GM12874 (cell line): ENCODE measurements around the gene MDK.

Source experiments
- TF ChIP-seq, protein P1 (sequence below): IDR thresholded peaks from 2 replicates; pipeline ENCODE4 v1.5.1; 2011; ENCODE audit warnings: low read depth, mild to moderate bottlenecking, control low read depth, low read length, moderate library complexity; ENCODE audit not compliant: insufficient read depth

Gene MDK

DNA sequence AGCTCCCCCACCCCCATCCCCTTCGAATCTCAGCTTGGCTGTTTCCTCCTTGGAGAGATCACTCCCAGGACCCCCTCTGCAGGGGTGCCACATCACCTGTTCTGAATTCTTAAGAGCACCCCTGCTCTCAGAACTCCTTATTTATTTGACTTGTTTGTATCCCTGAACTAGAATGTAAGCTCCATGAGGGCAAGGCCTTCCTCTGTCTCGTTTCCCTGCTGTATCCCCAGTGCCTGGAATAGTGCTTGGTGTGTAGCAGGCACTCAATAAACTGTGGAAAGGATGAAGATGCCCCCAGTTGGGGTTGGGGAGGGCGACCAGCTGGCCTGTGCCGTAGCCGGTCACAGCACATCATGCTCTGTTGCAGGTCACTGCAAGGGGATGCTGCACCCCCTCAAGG, 3.6 kb upstream of the MDK start:
- TF ChIP-seq, protein P1, sequence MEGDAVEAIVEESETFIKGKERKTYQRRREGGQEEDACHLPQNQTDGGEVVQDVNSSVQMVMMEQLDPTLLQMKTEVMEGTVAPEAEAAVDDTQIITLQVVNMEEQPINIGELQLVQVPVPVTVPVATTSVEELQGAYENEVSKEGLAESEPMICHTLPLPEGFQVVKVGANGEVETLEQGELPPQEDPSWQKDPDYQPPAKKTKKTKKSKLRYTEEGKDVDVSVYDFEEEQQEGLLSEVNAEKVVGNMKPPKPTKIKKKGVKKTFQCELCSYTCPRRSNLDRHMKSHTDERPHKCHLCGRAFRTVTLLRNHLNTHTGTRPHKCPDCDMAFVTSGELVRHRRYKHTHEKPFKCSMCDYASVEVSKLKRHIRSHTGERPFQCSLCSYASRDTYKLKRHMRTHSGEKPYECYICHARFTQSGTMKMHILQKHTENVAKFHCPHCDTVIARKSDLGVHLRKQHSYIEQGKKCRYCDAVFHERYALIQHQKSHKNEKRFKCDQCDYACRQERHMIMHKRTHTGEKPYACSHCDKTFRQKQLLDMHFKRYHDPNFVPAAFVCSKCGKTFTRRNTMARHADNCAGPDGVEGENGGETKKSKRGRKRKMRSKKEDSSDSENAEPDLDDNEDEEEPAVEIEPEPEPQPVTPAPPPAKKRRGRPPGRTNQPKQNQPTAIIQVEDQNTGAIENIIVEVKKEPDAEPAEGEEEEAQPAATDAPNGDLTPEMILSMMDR: no peak

DNA sequence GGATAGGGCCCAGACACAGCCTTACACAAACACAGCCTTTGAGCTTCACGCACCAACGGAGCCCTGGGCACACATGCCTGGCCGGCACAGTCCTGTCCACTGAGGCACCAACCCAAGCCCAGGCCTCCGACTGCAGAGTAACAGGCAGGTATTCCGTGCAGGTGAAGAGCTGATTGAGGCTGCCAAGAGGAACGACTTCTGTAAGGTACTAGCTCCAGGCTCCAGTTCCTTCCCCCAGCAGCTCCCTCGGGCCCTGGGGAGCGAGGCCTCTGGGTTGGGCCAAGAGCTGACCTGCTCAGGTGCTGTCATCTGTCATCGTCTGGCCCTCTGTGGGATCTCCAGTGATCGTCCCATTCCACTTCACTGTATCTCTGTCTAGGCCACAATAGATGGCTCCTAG, 3.2 kb upstream of the MDK start:
- TF ChIP-seq, protein P1: no peak

DNA sequence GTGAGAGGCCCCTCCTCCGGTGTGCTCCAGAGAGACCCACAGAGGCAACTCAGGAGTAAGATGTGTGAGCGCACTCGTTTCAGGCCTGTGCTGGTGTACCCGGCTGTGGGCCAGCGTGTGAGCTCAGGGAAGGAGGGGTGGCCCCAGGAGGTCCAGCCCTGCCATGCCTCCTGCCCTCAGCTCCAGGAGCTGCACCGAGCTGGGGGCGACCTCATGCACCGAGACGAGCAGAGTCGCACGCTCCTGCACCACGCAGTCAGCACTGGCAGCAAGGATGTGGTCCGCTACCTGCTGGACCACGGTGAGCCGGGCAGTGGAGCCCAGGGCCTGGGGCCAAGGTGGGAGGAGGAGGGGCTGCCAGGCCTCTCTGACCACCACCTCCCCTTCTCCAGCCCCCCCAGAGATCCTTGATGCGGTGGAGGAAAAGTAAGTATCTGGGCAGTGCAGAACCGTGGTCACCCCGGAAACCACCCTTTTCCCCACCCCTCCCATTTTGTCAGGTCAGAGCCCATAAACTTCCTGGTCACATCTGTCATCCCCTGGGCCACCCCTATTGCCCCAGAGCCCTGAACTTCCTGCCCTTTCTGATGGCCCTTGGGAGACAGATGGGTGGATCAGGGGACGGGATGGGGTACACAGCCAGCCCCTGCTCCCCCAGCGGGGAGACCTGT, 2.5 kb upstream of the MDK start:
- TF ChIP-seq, protein P1: no peak

DNA sequence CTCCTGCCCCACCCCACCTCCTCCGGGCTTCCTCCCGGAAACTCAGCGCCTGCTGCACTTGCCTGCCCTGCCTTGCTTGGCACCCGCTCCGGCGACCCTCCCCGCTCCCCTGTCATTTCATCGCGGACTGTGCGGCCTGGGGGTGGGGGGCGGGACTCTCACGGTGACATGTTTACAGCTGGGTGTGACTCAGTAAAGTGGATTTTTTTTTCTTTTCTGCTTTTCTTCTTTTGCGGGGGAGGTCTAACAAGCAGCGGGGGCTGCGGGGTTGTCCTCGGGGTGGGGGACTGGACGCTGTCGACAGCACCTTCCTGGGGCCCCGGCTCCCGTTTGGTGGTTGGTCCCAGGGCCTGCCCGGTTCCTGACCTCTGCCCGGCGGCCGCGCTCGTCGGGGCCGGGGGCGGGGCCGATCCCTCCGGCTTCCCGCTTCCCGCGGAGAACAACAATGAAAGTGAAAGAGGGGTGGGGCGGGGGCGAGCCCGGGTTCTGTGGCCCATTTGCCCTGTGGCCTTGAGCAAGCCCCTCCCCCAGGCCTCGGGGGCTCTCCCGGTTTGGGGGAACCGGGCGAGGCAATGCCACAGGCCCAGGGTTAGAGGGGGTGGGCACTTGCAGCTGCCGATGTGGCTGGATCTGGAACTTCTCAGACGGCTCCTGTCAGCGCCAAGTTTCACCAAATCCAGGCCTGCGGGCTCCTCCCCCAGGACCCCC, 975 bp upstream of the MDK start:
- TF ChIP-seq, protein P1: no peak

DNA sequence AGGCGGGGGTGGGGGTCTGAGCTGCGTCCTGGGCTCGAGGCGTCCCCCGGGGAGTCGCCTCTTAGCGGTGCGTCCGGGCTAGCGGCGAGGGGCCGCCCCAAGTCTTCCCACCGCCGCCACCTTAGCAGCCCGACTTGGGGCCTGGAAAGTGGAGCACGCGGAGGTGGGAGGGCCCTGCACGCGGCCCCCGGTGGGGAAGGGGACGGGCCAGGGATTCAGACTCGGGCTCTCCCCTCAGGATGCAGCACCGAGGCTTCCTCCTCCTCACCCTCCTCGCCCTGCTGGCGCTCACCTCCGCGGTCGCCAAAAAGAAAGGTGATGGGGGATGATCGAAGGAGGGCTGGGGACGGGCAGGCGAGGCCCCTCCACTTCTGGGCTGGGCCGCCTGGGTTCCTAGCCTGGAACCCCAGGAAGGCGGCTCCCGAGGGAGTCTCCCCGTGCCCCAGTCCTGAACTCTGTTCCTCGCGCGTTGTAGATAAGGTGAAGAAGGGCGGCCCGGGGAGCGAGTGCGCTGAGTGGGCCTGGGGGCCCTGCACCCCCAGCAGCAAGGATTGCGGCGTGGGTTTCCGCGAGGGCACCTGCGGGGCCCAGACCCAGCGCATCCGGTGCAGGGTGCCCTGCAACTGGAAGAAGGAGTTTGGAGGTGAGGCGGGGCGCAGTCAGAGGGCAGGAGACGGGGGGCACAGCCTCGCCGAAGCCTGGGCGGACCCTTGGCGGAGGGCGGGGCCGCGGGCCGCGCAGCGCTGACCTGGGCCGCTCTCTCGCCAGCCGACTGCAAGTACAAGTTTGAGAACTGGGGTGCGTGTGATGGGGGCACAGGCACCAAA, 563 bp downstream of the MDK start:
- TF ChIP-seq, protein P1: no peak

DNA sequence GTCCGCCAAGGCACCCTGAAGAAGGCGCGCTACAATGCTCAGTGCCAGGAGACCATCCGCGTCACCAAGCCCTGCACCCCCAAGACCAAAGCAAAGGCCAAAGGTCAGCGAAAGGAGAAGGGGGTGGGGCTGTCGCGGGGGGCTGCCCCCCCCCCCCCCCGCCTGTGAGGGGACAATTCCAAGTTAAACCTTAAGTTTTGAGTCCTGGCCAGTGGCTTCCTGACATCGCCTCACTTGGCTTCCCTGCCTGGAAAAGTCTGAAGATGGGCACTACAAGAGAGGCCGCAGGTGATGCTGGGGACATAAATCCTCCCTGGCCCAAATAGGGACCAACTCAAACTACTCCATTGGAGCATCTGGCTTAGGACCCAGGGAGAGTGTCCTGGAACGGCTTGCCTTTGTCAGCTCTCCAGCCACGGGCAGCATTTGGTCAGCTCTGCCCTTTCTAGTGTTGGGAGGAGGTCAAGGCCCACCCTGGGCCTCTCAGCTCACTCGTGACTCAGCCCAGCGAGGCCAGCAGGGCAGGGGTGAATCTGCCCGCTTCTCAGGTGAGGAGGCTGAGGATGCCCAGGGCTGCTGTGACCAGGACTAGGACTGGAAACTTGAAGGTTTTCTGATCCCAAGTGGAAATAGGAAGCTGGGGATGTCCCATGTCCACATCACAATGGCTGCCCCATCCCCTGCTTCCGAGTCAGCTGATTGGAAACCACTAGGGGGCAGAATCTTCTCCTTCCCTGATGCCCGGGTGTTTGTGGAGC, 1.4 kb downstream of the MDK start:
- TF ChIP-seq, protein P1: peak; percentile 37

DNA sequence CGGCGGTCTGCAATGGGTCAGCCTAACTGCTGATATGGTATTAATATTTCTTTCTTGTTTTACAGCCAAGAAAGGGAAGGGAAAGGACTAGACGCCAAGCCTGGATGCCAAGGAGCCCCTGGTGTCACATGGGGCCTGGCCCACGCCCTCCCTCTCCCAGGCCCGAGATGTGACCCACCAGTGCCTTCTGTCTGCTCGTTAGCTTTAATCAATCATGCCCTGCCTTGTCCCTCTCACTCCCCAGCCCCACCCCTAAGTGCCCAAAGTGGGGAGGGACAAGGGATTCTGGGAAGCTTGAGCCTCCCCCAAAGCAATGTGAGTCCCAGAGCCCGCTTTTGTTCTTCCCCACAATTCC, 1.9 kb downstream of the MDK start:
- TF ChIP-seq, protein P1: no peak
